Neutrophil (primary cell): ENCODE data around the gene AQP10.
"Not testable (repeated sequence)": the region's sequence is repeated elsewhere in the genome, so short reads cannot be mapped to it uniquely, and the experiment has no call there.

ENCODE experiments used
- H3K27ac ChIP-seq: fragments of 200-600 bp; sonication (generic); 2 replicates; pipeline ENCODE4 v1.5.1; 2016; ENCODE audit warnings: mild to moderate bottlenecking, moderate library complexity
- H3K27me3 ChIP-seq: fragments of 200-600 bp; sonication (generic); 2 replicates; pipeline ENCODE4 v1.6.0; 2016; ENCODE audit warnings: mild to moderate bottlenecking
- H3K36me3 ChIP-seq: fragments of 200-600 bp; sonication (generic); 2 replicates; pipeline ENCODE4 v1.5.1; 2017
- H3K4me1 ChIP-seq, 2 experiments: fragments of 200-600 bp in 1 of 2; sonication (generic) in 1 of 2; 1 replicate in 1 of 2; 2 replicates in 1 of 2; pipeline versions ENCODE4 v1.5.1 to v1.6.1; 2013 to 2016; ENCODE audit warnings: low read depth in 1 of 2, low read length in 1 of 2, mild to moderate bottlenecking in 1 of 2, moderate library complexity in 1 of 2; ENCODE audit not compliant: control insufficient read depth in 1 of 2, insufficient read depth in 1 of 2
- H3K4me3 ChIP-seq, 2 experiments: fragments of 200-600 bp in 1 of 2; sonication (generic) in 1 of 2; 1 replicate in 1 of 2; 2 replicates in 1 of 2; pipeline ENCODE4 v1.5.1; 2013 to 2016; ENCODE audit warnings: low read depth in 1 of 2, low read length in 1 of 2, mild to moderate bottlenecking in 1 of 2, moderate library complexity in 1 of 2
- H3K9me3 ChIP-seq: fragments of 200-600 bp; sonication (generic); 2 replicates; pipeline ENCODE4 v1.5.1; 2016
- CTCF ChIP-seq: fragments of 200-600 bp; sonication (generic); IDR thresholded peaks from 2 replicates; pipeline ENCODE4 v1.5.1; 2016; ENCODE audit warnings: antibody characterized with exemption

The AQP10 gene

GRCh38 chr1:154306151-154306550 is 14.7 kb upstream of the AQP10 start:
- Histone ChIP-seq H3K27me3 (peaks cover 4% of the 10 kb centered on the region), H3K9me3 (no peaks in the 10 kb centered on the region), H3K4me1 (no peaks in the 10 kb centered on the region), H3K27ac (no peak overlapping the region), H3K36me3 (no peaks in the 10 kb centered on the region), H3K4me3 (no peak overlapping the region)
- no peak for TF ChIP-seq CTCF

- H3K36me3 ChIP-seq, H3K9me3 ChIP-seq, H3K27me3 ChIP-seq, H3K4me1 ChIP-seq, H3K27ac ChIP-seq, H3K4me3 ChIP-seq: not testable (repeated sequence)
Observed at GRCh38 chr1:154307670-154308270, 13.1 kb upstream of the AQP10 start.

- not testable (repeated sequence) for H3K36me3 ChIP-seq, H3K4me3 ChIP-seq, H3K27ac ChIP-seq, H3K9me3 ChIP-seq, H3K4me1 ChIP-seq, H3K27me3 ChIP-seq
Observed at GRCh38 chr1:154309136-154309535, 11.8 kb upstream of the AQP10 start.

- H3K4me3 ChIP-seq, H3K9me3 ChIP-seq, H3K27ac ChIP-seq, H3K4me1 ChIP-seq, H3K36me3 ChIP-seq: not testable (repeated sequence)
- peaks cover 10% of the 10 kb centered on the region for H3K27me3 ChIP-seq
Observed at GRCh38 chr1:154312229-154313065, 8.4 kb upstream of the AQP10 start.

GRCh38 chr1:154313066-154313356 is 7.9 kb upstream of the AQP10 start:
- Histone ChIP-seq H3K36me3 (no peaks in the 10 kb centered on the region), H3K9me3 (peaks cover 4% of the 10 kb centered on the region), H3K27ac (no peak overlapping the region), H3K27me3 (peaks cover 14% of the 10 kb centered on the region), H3K4me3 (no peak overlapping the region), H3K4me1 (no peaks in the 10 kb centered on the region)
- TF ChIP-seq CTCF, result no peak

- H3K4me3 ChIP-seq, H3K27ac ChIP-seq, H3K4me1 ChIP-seq, H3K9me3 ChIP-seq, H3K36me3 ChIP-seq: not testable (repeated sequence)
- peaks cover 18% of the 10 kb centered on the region for H3K27me3 ChIP-seq
Observed at GRCh38 chr1:154314226-154314625, 6.7 kb upstream of the AQP10 start.

GRCh38 chr1:154316704-154317103 is 4.2 kb upstream of the AQP10 start:
- Histone ChIP-seq H3K4me1 (no peaks in the 10 kb centered on the region), H3K27ac (no peak overlapping the region), H3K4me3 (no peak overlapping the region), H3K9me3 (peaks cover 4% of the 10 kb centered on the region), H3K27me3 (peaks cover 37% of the 10 kb centered on the region), H3K36me3 (no peaks in the 10 kb centered on the region)
- no peak for TF ChIP-seq CTCF
